OCI-LY7 (cell line): Measurements from ENCODE around the gene TOP1.

Experiments used
- CTCF ChIP-seq: fragments of 200-600 bp; sonication (generic); conservative IDR thresholded peaks from 2 replicates; pipeline ENCODE4 v1.5.1; 2014; ENCODE audit warnings: mild to moderate bottlenecking, antibody characterized with exemption, low read length, moderate library complexity, mixed read lengths
- EZH2phosphoT487 ChIP-seq: fragments of 200-600 bp; sonication (generic); IDR thresholded peaks from 2 replicates; pipeline ENCODE4 v1.6.1; 2018; ENCODE audit warnings: low read depth, borderline replicate concordance, mild to moderate bottlenecking, mixed run types, antibody characterized with exemption, low read length, moderate library complexity, mixed read lengths

- TF ChIP-seq CTCF, result 0 out of 2 replicates have a peak, but pooled peaks have one; percentile 22
- no peak for TF ChIP-seq EZH2phosphoT487
These were observed 41.8 kb upstream of the TOP1 start for GRCh38 chr20:40986774-40987173.
